GM19397 (cell line): ENCODE results near the gene CDR2L.
"Not testable (repeated sequence)": the region's sequence is repeated elsewhere in the genome, so short reads cannot be mapped to it uniquely, and the experiment has no call there.

Experiments
- ATAC-seq: cut with Tn5 transposase; IDR thresholded peaks from one replicate; pipeline ENCODE4 v1.9.1; 2021; ENCODE audit warnings: mild to moderate bottlenecking, moderate library complexity; ENCODE audit not compliant: unreplicated experiment

Gene CDR2L

DNA sequence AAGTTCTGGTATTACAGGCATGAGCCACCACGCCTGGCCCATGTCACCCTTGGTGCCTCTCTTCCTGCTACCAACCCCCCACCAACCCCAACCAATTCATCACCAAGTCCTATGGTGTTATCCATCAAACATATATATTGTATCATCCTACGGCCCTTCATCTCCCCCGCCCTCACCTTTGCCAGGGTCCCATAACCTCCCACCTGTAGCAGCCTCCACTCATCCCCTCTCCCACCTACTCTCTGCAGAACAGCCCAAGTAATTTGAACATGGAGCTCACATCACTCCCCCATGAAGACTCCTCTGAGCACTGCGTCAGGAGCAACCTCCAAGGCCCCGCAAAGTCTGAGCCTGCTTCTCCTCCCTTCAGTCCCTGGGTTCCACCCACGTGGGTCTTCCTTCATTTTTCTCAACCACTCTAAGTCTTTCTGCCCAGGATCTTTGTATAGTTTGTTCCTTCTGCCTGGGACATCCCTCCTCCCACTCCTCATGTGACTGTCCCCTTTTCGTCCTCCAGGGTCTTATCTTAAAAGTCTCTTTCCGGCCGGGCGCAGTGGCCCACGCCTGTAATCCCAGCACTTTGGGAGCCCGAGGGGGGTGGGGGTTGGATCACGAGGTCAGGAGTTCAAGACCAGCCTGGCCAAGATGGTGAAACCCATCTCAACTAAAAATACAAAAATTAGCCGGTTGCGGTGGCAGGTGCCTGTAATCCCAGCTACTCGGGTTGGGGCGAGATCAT lies 7.9 kb upstream of the CDR2L start:
- ATAC-seq, result no peak

DNA sequence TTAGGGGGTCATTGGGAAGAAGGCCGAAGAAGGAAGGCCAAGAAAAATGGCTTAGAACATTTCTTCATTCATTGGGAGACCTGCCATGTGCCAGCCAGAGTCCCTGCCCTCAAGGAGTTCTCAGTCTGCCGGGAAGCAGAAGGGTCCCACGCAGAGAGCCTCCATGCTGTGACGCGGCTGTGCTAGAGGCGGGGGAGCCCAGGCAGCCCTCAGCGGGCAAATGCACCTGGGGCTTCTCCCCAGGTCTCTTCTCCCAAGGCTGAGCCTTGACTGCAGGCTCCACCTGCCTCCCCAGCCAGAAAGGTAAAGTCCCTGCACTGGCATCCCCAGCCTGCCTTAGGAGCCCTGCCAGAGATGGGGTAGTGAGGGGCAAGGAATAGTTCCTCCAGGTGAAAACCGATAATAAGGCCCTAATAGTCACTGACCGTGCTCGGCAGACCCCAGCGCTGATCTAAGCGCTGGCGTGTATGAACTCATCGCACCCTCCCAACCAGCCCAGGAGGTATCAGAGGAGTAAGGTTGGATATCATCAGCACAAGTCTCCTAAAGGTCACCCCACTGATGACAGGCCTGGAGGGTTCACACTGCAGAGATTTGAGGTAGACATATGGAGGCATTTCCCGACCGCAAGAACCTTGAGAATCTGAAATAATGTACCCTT lies 6.0 kb upstream of the CDR2L start:
- no peak for ATAC-seq

DNA sequence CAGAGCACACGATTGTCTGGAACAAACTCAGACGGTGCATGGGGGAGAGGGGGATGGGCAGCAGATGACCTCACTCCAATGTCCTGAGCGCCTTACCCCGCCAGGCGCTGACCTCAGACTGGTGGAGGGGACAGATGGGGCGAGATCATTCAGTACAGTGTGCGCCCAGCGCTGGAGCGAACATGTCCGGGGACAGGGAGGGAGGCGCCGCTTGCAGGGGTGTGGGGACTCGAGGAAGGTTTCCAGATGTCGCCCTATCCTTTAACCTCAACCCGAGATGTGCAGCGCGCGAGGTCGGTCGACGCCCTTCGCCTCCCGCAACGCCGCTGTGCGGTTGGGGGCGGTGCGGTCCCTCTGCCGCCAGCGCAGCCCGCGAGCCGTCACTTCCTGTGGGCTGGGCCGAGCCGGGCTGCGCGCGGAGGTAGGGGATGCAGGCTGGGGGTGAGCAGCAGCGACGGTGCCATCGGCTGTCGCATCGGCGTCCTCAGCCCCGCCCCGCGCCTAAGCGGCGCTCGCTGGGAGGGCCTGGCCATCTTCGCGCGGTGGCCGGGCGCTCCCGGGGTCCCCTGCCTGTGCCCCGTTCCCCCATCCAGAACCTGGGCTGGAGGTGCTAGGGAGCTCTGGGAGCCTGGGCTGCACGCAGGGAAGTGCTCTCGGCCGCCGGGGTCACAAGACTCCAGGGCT lies 5.3 kb upstream of the CDR2L start:
- peak; percentile 57 for ATAC-seq

DNA sequence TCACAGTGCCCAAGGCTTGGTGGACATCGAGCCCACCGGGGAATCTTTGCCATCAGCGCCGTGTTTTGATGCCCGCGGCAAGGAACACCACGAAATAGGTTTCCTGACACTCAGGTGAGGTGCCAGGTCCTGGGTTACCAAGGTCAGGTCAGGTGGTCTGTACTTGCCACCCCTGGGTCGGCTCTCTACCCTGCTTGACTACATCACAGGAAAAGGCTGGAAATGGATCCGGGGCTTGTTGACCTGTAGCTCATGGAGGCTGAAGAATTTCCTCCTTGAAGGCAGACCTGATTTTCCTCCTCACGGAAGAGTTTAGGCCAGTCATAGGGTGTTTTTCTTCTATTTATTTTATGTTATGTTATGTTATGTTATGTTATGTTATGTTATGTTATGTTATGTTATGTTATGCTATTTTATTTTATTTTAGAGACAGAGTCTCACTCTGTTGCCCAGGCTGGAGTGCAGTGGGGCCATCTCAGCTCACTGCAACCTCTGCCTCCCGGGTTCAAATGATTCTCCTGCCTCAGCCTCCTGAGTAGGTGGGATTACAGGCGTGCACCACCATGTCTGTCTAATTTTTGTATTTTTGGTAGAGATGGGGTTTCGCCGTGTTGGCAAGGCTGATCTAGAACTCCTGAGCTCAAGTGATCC lies 4.6 kb upstream of the CDR2L start:
- ATAC-seq, result not testable (repeated sequence)

DNA sequence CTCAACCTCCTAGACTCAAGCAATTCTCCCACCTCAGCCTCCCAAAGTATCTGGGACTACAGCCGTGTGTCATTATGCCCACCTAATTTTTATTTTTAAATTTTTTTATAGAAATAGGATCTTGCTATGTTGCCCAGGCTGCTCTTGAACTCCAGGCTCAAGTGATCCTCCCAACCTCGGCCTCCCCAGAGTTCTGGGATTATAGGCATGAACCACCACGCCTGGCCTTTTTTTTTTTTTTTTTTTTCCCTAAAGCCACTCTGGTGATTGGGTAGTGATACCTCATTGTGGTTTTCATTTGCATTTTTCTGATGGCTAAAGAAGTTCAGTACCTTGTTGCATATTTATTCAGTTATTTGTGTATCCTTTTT lies 1.2 kb upstream of the CDR2L start:
- no peak for ATAC-seq

DNA sequence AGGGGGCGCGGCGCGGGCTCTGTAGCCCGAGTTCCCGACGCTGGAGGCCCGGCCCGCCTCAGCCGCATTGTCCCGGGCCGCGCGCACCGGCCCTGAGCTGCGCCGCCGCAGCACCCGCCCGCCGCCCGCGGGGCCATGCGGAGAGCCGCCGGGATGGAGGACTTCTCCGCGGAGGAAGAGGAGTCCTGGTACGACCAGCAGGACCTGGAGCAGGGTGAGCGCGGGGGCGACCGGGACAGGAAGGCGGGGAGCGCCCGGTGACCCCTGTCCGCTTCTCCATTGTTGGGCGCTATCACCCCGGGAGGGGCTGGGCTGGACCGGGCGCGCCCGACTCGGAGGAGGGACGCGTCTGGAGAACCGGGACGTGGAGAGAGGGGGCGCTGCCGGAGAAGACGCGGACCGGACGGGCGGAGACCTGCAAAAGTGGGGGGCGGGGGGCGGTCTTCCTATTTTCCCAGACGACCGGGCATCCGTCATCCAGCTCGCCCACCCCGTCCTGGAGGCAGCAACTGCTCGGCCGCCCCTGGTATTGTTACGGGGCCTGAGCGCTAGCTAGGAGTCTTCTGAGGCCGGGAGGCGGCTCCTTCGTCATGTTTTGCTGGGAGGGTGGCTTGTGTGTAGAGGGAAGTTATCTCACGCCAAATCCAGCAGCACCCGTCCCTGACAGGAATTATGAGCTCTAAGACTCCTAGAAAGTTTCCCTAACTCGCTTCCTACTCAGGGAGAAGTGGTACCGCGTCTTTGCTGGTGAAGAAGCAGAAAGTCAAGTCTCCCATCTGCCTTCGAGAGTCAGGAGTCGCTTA lies 678 bp downstream of the CDR2L start:
- ATAC-seq, result peak; percentile 38

DNA sequence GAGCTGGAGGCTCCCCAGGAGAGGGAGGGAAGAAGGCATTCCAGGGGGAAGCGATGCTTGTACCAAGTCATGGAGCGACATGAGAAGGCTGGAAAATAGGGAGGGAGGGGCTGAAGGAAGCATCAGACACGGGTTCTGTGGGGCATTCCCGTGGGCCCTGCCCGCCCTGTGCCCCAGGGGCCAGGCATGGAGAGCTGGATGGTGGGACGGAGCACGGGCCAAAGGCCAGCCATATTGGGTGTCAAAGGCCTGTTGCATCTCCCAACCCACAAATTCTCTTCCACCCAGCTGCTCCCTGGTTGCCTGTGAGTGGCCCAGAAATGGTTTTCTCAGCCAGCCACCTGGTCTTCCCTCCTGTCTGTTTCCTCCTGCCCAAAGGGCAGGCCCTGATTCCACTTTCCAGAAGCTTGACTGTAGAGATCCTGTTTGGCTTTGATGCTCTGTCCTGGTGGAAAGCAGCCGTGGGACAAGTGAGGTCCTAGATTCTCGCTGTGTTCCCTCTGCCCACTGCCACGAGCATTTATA lies 3.2 kb downstream of the CDR2L start:
- ATAC-seq, result no peak

DNA sequence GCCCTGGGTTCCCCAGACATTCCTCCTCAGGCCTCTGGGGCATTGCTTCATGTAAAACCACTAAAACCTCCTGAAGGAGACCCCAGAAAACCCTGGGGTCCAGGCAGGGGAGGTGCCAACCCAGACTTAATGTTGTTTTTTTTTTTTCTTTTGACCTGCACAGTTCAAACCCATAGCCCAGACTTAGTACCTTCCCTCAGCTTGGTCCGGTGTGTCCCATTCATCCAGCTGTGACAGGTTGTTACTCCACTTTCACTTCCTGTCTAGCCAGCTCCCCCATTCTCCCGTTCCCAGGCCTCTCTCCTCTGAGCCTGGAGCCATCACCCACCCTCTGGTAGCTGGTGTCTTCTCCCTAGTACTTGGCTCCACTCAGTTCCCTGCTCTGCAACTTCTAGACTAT lies 4.8 kb downstream of the CDR2L start:
- no peak for ATAC-seq

DNA sequence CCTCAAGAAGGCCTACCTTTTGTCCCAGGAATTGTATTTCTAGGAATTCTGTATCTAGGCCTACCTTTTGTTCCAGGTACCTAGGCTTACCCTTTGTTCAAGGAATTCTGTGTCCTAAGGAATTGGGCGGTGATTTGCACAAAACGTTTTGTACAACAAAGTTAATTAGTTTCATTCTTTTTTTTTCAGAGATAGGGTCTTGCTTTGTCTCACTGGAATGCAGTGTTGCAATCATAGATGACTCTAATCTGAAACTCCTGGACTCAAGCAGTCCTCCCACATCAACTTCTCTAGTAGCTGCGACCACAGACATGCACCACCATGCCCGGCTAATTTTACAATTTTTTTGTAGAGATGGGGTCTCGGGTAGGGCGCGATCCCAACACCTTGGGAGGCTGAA lies 7.0 kb downstream of the CDR2L start:
- ATAC-seq, result no peak

DNA sequence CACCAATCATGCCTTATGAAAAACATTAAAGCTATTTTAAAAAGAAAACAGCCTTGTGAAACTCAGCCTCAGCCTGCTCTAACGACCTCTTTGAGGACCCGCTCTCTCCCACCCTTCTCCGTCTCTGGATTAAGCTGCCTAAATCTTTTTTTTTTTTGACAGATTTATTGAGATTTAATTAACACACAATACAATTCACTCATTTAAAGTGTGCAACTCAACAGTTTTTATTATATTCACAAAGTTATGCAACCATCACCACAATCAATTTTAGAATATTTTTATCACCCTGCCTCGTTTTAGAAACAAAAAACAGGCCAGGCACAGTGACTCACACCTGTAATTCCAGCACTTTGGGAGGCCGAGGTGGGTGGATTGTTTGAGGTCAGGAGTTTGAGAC lies 8.4 kb downstream of the CDR2L start:
- ATAC-seq, result no peak

DNA sequence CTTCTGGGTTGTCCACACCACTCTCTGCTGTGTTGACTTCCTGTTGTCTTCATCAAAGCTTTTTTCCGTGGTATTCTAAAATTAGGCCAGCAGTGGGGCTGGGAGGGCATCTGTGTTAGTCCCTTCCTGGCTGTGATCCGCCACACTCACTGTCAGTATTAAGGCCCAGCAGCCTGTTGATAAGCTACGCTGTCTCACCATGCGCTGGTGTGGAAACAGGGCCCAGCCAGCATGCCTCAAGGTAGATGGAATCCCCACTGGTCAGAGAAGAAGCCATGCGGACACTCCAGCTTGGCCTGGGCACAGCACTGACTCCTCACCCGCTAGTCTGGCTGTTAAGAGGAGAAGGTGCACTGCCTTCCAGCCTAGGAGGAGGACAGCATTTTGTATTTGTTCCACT lies 11.4 kb downstream of the CDR2L start:
- ATAC-seq, result no peak

DNA sequence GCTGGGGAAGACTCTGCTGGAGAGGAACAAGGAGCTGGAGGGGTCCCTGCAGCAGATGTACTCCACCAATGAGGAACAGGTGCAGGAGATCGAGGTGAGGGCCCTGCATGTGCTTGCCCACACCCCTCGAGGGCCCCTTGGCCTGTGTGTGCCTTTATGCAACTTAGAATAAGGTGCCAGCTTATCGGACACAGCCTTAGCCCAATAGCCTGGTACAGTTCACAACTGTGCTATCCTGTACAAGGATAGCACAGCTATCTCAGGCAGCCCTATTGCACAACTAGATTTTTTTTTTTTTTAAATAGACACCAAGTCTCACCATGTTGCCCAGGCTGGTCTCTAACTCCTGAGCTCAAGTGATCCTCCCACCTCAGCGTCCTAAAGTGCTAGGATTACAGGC lies 12.1 kb downstream of the CDR2L start:
- ATAC-seq, result no peak

DNA sequence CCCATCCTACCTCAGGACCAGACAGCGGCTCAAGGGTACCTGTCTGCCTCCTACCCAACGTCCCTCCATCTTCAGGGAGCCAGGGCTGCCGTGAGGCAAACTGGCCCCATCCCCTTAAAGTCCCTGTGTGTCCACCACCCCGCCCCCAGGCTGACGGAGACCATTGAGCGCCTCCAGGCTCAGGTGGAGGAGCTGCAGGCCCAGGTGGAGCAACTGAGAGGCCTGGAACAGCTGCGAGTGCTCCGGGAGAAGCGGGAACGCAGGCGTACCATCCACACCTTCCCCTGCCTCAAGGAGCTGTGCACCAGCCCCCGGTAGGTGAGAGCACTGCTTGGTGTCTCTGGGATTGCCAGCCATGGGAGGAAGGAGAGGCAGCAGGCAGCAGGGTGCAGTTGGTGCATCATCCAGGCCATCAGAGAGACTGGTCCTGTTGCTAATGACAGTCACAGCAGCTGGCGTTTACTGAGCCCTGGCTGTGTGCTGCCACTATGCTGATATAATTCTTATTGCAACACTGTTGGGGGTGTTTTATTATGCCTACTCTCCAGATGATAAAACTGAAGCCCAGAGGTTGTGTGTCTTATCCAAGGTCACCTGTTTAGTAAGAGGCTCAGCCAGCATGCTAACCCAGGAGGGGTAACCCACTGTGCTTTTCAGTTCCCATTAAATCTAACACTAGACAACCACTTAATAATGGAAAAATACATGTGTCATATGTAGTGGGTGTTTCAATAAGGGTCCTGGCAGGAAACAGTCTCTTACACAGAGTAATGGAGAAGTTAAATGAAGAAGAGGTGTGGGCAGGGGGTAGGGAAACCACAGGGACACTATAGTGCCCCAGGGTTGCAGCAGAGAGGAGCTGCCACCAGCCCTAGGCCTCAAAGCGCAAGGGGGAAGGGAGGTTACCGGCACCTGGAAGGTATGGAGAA lies 14.7 kb downstream of the CDR2L start:
- no peak for ATAC-seq

DNA sequence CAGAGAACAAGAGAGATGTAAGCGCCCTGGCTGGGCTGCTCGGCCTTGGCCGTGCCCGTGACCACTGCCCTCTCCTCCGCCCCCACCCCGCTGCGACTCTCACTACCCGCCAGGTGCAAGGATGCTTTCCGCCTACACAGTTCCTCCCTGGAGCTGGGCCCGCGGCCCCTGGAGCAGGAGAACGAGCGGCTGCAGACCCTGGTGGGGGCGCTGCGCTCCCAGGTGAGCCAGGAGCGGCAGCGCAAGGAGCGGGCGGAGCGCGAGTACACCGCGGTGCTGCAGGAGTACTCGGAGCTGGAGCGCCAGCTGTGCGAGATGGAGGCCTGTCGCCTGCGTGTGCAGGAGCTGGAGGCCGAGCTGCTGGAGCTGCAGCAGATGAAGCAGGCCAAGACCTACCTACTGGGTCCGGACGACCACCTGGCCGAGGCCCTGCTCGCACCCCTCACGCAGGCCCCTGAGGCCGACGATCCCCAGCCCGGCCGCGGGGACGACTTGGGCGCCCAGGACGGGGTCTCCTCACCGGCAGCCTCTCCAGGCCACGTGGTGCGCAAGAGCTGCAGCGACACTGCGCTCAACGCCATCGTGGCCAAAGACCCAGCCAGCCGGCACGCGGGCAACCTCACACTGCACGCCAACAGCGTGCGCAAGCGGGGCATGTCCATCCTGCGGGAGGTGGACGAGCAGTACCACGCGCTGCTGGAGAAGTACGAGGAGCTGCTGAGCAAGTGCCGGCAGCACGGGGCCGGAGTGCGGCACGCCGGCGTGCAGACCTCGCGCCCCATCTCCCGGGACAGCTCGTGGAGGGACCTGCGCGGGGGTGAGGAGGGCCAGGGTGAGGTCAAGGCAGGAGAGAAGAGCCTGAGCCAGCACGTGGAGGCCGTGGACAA lies 15.9 kb downstream of the CDR2L start:
- ATAC-seq, result no peak

DNA sequence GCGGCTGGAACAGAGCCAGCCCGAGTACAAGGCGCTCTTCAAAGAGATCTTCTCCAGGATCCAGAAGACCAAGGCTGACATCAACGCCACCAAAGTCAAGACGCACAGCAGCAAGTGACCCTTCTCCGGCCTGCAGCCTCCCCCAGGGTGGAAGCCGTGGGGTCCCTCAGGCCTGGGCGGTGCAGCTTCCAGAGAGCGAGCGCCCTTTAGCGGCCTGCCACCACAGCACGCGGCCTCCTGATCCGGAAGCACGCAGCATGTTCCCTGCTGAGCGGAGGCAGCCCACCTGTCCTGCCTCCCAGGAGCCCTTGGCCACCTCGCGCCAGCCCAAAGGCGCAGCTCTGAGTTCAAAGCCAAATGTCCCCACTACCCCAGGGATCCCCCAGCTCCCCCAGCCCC lies 16.5 kb downstream of the CDR2L start:
- ATAC-seq, result no peak

DNA sequence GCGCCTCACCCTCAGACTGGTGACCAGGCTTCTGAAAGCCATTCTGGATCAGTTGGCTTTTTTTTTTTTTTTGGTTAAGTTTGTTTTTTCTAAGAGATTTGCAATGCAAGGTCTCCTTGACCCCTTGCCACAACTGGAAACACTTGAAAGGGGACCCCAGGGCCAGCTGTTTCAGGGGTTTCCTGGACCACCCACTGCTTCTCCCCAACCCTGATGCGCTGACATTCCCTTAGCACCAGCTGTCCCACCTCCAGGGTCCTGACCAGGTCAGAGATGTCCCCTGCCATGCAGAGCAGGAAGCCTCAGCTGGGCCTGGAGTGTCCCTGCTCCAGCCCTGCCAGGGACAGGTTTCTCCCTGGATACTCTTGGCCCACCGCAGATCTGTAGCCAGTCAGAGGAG lies 16.9 kb downstream of the CDR2L start:
- no peak for ATAC-seq

DNA sequence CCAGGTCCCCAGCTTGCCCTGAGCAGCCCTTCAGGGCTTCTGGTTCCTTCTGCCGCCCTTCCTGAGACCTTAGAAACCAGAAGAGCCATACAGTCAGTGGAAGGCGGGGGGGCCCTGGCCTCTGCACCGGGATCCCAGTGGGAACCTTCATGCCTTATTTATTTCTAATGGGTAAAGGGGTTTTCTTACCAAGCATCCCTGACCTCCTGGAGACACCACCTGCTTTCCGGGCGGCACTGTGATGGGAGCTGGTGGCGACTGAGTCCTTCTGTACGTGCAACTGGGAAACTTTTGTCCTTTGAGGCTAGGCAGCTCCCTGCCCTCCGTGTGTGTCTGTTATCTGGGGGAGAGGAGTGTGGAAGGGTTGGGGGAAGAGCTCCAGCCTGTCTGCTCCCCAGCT lies 17.9 kb downstream of the CDR2L start:
- no peak for ATAC-seq

DNA sequence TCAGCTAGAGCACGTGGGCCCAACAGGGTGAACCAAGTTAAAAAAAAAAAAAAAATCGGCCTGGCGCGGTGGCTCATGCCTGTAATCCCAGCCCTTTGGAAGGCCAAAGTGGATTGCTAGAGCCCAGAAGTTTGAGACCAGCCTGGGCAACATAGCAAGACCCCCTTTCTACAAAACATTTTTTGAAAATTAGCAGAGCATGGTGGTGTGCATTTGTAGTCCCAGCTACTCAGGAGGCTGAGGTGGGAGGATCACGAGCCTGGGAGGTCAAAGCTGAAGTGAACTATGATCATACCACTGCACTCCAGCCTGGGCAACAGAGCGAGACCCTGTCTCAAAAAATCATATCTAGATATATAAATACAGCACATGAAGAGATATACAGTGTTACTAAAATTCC lies 18.7 kb downstream of the CDR2L start:
- ATAC-seq, result not testable (repeated sequence)

DNA sequence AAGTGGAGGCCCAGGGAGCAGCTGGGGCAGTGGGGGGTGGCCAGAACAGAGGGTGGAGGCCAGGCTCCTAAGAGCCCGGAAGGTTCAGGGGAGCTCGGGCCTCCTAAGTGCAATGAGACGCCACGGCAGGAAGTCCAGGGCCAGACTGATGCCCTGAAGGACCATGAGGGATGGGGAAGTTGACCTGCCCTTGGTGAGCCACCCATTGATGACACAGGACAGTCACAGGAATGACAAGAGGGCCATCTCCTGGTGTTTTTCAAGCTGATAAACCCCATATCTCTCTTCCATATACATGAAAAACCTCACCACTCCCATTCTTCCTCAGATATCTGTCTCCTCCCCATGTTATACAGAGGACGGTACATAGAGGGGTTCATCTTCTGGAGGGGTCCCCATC lies 19.2 kb downstream of the CDR2L start:
- ATAC-seq, result no peak
